Activated T-cell treated with anti-CD3 and anti-CD28 coated beads for 24 hours (primary cell): Measurements from ENCODE around the gene ZNF384.
"Not testable (repeated sequence)": the region's sequence is repeated elsewhere in the genome, so short reads cannot be mapped to it uniquely, and the experiment has no call there.

Experiments
- DNase-seq: peaks from one replicate; pipeline ENCODE4 v3.0.0-alpha.2; 2020; ENCODE audit warnings: low read depth

The ZNF384 gene

DNA sequence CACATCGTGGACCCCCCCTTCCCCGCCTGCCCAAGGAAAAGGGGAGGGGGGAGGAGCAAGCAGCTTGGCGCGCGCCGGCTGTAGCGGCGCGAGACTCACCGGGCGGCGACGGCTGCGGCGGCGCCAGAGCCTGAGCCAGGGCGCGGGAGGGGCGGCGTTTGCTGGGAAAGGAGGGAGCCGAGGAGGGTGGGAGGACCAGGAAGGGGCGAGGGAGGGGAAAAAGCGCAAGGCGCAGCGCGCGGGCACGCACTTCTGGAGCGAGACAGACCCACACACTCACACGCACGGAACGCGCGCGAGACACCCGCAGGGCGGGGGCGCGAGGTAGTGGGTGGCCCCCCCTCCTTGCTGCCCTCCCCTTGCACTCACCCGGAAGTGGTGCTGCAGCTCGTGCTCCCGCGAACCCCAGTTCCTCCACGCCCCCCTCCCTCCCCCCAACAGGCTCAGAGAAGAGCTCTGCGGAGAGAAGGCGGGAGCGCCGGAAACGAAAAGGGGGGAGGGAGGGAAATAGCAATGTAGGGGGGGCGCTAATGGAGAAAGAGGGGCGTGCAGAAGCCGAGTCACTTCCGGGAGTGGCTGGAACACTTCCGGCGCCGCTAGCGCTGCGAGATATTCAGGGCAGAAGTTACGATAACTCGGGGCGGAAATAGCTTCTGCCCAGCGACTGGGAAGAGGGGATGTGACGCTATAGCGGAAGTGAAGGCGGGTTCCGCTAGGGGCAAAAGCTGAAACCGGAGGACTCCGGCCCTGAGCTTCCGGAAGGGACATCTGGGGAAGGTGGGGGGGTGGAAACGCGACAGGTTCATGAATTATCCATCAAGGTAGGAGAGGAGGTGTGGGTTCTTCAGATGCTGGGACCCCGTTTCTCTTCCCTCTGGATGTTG lies at the start of gene ZNF384:
ZNF384 (minus strand) TSS at position 377 of the 884 bp plus-strand sequence. CDS start 9,855 bp downstream, outside the sequence.
- DNase-seq, result peak; percentile 92

DNA sequence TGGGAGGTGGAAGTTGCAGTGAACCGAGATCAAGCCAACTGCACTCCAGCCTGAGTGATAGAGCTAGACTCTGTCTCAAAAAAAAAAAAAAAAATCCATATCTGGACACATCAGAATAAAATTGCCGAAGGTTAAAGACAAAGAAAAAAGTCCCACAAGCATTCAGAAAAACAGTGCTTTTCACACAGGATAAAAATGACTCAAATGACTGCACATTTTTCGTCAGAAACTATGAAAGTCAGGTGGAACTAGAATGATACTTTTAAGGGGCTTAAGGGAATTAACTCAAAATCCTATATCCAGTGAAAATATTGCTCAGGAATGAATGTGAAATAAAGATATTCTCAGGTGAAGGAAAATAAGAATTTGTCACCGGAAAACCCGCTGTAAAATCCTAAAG lies 47.6 kb upstream of the ZNF384 start:
- no peak for DNase-seq

DNA sequence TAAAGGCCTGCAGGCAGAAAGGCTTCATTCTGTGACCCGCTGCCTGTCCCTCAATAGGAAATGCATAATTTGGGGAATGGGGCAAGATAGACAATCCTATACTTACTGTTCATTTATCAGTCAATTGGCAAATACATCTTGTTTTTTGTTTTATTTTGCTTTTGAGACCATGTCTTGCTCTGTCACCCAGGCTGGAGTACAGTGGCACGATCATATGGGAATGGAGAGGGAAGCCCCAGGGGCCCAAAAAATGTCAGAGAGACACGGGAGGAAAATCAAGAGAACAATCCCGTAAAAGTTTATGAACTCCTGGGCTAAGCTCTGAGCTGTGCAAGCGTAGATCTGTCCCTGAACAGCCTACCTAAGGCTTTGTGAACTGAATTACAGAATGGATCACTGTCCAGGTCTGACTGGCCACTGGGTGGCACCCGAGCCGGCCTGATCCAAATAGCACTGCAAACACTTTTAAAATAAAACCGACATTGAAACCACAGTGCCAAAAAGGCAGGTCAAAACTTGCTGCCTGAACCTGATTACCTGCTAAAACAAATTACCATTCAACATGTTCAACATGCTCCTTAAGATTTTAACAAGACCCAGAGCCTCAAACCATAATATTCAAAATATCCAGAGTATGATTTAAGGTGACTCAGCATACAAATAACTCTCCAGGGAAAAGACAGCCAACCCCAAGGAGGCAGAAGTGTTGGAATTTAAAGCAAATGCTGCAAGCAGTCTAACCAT lies 46.4 kb upstream of the ZNF384 start:
- no peak for DNase-seq

DNA sequence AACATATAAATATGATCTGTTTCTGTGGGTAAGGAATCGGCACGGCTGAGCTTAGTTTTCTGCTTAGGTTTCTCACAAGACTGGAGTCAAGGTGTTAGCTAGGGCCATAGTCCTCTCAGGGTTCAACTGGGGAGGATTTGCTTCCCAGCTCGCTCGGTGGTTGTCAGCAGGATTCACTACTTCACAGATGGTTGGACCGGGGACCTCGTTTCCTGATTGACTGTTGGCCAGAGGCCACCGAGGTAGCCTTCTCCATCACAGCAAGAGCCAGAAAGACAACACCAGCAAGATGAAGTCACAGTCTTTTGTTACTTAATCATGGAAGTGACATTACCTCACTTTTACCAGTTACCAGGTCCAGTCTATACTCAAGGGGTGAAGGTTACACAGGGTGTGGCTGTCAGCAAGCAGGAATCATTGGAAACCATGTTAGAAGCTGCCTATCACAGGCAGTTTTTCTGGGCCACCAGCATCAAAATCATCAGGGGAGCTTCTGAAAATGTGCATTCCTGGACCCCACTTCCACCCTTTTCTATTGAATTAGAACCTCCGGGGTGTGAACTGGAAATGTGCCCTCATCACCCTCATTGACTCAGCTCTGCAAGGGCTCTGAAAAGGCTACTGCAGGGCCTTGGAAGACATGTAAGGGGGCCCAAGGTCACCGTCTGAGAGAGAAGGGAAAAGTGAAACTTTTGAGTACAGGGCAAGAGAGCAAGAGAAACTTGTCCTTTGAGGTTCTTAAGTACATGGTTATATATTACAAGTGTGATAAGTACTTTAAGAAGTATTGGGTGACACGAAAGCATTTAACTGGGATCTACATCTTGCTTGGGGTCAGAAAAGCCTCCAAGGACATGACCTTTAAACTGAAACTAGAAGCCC lies 45.6 kb upstream of the ZNF384 start:
- no peak for DNase-seq

DNA sequence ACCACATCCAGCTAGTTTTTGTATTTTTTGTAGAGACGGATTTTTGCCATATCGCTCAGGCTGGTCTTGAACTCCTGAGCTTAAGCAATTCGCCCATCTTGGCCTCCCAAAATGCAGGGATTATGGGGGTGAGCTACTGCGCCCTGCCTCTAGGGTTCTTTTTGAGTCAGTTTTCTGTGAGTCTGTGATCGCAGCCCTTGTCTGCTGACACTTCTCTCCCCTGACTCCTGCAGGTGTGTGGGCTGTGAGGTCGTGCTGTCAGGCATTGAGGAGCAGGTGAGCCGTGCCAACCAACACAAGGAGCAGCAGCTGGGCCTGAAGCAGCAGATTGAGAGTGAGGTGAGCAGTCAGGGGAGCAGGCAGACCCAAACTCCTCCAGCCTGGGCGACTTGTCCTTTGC lies 41.0 kb upstream of the ZNF384 start:
- DNase-seq, result no peak

DNA sequence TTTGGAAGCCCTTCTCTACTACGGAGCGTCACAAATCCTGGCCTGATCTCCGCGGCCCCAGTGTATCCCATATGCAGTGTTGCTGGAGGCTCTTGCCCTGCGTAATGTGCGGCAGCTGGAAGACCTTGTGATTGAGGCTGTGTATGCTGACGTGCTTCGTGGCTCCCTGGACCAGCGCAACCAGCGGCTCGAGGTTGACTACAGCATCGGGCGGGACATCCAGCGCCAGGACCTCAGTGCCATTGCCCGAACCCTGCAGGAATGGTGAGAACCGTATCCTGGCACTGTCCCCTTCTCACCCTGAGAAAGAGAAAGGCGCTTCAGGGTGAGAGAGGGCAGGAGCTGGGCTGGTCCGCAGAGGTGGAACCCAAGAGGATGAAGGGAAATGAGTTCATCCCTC lies 40.0 kb upstream of the ZNF384 start:
- no peak for DNase-seq

DNA sequence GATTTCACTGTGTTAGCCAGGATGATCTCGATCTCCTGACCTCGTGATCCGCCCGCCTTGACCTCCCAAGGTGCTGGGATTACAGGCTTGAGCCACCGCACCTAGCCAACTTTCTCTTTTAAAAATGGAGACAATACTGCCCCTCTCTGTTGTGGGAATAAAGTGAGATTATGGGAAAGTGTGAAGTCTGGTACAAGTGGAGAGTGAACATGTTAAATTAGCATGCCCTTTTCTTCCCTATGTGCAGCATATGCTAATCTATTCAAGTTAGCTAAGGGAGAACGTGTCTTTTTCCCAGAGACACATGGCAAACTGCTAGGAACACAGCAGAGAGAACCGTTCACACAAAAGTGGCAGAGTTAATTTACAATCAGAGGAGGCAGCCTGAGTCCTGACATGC lies 36.2 kb upstream of the ZNF384 start:
- no peak for DNase-seq

DNA sequence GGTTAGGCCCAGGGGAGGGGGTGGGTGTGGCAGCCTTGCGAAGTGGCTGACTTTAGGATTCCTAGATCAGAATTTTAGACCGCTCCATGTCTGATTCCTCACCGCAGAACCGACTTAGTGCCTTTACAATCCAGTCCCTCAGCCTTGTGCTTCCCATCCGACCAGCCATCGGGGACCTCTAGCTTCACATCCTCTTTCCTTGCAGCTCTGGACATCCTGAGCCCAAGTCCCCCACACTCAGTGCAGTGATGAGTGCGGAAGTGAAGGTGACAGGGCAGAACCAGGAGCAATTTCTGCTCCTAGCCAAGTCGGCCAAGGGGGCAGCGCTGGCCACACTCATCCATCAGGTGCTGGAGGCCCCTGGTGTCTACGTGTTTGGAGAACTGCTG lies 35.2 kb upstream of the ZNF384 start:
- no peak for DNase-seq

DNA sequence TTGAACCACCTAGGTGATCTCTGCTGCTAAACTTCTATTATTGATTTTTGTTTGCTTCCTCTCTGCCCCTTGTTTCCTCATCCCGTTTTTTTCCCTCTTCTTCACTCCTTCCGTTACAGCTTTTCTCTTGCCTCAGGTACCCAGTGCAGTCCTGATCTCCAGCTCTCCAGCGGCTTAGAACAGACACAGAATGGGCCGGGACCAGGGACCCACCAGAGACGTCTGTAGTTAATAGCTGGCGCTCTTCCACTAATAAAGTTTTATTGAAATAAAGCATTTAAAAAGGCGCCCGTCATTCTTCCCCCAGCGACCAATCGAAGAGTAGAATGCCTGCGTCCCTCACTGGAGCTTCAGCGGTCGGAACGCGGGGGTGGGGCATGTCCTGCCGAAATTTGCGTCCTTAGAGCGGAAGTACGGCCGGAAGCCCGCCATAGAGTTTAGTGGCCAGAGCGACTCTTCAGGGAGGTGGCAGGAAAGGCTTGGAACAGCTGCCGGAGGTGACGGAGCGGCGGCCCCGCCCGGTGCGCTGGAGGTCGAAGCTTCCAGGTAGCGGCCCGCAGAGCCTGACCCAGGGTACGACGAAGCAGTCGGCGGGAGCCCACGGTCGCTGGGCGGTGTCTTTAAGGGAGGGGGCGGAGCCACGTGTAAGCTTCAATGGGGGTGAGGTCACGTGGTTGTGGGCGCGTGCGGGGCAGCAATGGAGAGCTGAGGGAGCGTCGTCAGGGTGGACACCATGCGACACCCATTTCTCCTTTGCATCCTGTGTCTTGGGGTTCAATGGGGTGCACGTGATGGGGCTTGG lies 34.6 kb upstream of the ZNF384 start, which contains the start of gene COPS7A:
COPS7A (plus strand) TSS at position 440 of the 802 bp plus-strand sequence. CDS start 611 bp downstream, outside the sequence.
- DNase-seq, result peak; percentile 95

DNA sequence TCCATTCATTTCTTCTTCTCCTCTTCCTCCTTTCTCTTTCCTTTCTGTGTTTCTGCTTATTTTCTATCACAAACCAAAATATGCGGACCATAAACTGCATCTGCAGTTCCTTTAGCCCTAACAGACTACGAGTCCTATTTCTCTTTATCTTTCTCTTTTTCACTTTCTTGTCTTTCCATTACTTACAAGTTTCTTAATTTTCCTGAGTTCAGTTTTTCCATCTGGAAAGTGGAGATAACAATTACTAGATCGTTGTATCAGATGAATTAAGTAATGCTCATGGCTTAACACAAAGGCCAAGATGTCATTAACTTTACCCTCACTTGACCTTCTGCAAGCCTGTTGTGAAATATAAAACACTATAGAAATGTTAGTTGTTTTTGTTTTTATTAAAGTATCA lies 33.7 kb upstream of the ZNF384 start:
- DNase-seq, result no peak

DNA sequence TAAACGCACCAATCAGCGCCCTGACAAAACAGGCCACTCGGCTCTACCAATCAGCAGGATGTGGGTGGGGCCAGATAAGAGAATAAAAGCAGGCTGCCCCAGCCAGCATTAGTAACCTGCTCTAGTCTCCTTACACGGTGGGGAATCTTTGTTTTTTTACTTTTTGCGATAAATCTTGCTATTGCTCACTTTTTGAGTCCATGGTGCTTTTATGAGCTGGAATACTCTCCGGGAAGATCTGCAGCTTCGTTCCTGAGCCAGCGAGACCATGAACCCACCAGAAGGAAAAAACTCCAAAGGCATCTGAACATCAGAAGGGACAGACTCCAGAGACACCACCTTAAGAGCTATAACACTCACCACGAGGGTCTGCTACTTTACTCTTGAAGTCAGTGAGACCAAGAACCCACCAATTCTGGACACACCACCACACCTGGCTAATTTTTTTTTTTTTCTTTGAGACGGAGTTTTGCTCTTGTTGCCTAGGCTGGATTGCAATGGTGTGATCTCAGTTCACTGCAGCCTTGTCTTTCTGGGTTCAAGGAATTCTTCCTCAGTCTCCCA lies 27.8 kb upstream of the ZNF384 start:
- no peak for DNase-seq

DNA sequence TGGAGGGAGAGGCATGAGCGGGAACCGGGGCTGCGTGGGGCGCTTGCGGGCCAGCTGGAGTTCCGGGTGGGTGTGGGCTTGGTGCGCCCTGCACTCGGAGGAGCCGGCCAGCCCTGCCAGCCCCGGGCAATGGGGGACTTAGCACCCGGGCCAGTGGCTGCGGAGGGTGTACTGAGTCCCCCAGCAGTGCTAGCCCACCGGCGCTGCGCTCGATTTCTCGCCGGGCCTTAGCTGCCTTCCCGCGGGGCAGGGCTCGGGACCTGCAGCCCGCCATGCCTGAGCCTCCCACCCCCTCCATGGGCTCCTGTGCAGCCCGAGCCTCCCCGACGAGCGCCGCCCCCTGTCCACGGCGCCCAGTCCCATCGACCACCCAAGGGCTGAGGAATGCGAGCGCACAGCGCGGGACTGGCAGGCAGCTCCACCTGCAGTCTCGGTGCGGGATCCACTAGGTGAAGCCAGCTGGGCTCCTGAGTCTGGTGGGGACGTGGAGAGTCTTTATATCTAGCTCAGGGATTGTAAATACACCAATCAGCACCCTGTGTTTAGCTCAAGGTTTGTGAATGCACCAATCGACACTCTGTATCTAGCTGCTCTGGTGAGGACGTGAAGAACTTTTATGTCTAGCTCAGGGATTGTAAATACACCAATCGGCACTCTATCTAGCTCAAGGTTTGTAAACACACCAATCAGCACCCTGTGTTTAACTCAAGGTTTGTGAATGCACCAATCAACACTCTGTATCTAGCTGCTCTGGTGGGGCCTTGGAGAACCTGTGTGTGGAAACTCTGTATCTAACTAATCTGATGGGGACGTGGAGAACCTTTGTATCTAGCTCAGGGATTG lies 27.1 kb upstream of the ZNF384 start:
- DNase-seq, result not testable (repeated sequence)

DNA sequence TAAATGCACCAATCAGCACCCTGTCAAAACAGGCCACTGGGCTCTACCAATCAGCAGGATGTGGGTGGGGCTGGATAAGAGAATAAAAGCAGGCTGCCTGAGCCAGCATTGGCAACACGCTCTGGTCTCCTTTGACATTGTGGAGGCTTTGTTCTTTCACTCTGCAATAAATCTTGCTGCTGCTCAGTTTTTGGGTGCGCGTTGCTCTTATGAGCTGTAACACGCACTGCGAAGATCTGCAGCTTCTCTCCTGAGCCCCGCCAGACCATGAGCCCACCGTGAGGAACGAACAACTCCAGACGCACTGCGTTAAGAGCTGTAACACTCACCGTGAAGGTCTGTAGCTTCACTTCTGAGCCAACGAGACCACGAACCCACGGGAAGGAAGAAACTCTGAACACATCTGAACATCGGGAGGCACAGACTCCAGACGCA lies 19.8 kb upstream of the ZNF384 start:
- no peak for DNase-seq

DNA sequence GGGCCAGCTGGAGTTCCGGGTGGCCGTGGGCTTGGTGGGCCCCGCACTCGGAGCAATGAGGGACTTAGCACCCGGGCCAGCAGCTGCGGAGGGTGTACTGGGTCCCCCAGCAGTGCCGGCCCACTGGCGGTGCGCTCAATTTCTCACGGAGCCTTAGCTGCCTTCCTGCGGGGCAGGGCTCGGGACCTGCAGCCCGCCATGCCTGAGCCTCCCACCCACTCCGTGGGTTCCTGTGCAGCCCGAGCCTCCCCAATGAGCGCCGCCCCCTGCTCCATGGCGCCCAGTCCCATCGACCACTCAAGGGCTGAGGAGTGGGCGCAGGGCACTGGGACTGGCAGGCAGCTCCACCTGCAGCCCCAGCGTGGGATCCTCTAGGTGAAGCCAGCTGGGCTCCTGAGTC lies 19.2 kb upstream of the ZNF384 start:
- DNase-seq, result not testable (repeated sequence)

DNA sequence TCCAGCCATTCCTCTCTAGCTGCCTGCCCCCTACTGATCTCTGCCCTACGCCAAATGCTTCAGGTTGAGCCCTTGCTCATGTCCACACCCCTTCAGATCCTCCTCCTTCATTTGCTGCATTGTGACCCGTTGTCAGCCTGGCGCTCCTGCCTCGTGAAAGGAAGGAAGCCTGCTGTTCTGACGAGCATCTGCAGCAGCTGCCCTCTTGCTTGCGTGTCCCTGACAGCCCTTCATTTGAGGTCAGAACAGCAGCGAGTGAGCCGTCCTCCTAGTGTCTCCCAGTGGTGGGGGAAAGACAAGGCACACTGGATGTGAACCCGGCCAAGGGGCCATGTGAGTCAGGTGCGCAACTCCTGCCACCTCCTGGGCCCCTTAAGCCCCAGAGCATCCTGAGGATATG lies 14.5 kb upstream of the ZNF384 start:
- DNase-seq, result no peak

DNA sequence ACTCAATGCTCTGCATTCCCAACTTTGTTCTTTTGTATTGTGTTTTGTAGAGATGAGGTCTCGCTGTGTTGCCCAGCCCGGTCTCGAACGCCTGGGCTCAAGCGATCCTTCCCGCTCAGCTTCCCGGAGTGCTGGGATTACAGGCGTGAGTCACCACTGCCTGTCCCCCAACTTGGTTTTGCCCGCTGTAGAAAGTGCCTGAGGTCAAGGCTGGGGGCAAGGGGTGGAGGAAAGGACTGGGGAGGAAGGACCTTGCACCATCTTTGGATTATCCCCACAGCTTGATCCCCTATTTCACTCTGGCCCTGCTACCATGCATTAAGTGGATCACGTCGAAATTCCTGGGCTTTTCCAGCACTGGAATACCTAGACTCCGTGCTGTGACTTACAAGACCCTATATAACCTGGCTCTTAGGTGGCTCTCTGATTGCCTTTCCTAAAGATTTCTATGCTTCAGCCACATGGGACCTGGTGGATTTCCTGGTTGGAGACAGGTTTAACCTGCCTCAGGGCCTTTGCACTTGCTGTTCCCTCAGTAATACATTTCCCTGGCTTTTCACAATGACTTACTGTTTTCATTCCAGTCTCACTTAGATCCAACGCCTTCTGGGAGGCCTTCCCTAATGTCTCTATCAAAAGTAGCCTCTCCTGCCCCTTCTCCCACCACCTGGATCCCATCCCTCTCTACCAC lies 12.0 kb upstream of the ZNF384 start:
- no peak for DNase-seq

DNA sequence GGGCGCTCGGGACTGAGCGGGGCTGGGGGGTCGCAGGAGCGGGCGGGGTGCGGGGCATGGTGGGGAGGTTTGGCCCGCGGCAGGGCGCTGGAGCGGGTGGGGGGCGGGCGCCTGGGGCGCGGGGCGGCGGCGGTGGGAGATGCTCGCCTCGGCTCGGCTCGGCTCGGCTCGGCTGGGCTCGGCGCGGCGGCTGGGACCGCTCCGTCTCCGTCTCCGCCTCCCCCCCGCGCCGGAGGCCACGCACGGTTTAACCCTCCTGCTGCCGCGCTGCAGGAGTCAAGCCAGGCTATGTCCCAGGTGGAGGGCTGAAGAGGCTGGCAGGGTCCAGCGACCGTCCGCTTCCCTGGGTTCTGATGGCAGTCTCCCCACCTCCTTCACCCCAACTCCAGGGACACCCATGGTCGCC lies 11.5 kb upstream of the ZNF384 start, which contains the start of gene PIANP:
PIANP (minus strand) TSS at position 170 of the 406 bp plus-strand sequence. CDS start 2,754 bp downstream, outside the sequence.
- DNase-seq, result no peak

DNA sequence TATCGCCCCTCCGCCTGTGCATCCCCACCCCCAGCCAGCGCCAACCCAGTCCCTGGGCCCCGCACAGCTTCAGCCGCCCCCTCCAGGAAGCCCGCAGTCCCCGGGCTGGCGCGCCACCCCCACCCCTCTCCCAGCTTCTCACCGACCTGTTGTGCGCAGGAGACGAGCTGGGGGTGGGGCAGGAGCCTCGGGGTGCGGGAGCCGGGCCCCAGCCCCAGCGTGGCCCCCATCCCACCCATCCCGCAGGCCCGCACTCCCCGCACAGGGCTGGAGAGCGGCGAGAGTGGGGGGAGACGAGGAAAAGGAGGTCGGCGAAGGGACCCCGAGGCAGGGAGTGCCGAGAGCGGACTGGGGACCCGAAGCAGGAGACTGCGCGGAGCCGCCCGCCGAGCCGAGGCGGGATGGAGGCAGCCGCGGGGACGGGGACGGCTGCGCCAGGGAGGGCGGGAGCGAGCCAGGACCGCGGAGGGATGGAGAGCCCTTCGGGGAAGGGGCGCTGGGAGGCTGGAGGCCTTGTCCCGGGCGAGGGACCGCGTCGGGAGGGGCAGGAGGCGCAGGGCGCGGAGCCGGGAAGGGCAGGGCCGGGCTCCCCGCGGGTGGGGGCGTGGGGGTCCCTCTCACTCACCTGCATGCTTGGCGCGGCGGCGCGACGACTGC lies 10.9 kb upstream of the ZNF384 start:
- DNase-seq, result no peak
